K562 (cell line): ENCODE measurements around the gene SH3BP5L. TPM values are rescaled to one million over a fixed set of nuclear protein-coding genes. Genes with fewer than 3 reads are reported as not detected.

Source experiments
- ETV6 ChIP-seq, 3 experiments: fragments of 150-350 bp in 1 of 3; sonication (generic) in 1 of 3; formaldehyde crosslinking in 1 of 3; IDR thresholded peaks; 2 replicates each; pipeline versions ENCODE4 v1.6.1 to v1.8.0; 2014 to 2022; ENCODE audit warnings: borderline replicate concordance in 2 of 3, low read depth in 2 of 3, antibody characterized with exemption in 1 of 3, low read length in 1 of 3, mild to moderate bottlenecking in 1 of 3, missing genetic modification reagents in 1 of 3
- FOSL1 ChIP-seq: fragments of 200-800 bp; sonication (Bioruptor generic); conservative IDR thresholded peaks from 2 replicates; pipeline ENCODE4 v1.6.1; 2016; ENCODE audit warnings: missing genetic modification characterization, missing compliant biosample characterization
- MCM3 ChIP-seq: fragments of 450-650 bp; IDR thresholded peaks from 2 replicates; pipeline ENCODE4 v1.6.1; 2016
- RAD21 ChIP-seq, 2 experiments: fragments of 250-450 bp in 1 of 2; fragments of 450-650 bp in 1 of 2; sonication (Bioruptor Pico) in 1 of 2; formaldehyde crosslinking in 1 of 2; IDR thresholded peaks in 1 of 2; conservative IDR thresholded peaks in 1 of 2; 2 replicates each; pipeline versions ENCODE4 v1.4.0 to v1.8.0; 2020 to 2022; ENCODE audit warnings: mild to moderate bottlenecking in 2 of 2, moderate library complexity in 1 of 2
- RCOR1 ChIP-seq, 2 experiments: IDR thresholded peaks; 2 replicates each; pipeline ENCODE4 v1.6.1; 2012; ENCODE audit warnings: low read depth in 2 of 2, low read length in 2 of 2, borderline replicate concordance in 1 of 2, improper control_type of control experiment in 1 of 2
- RFX5 ChIP-seq: IDR thresholded peaks from 2 replicates; pipeline ENCODE4 v1.6.1; 2011; ENCODE audit warnings: low read depth, mild to moderate bottlenecking, improper control_type of control experiment, low read length
- SLC30A9 ChIP-seq: fragments of 250-450 bp; sonication (Bioruptor Pico); IDR thresholded peaks from 2 replicates; pipeline ENCODE4 v1.8.0; 2022; ENCODE audit warnings: mild to moderate bottlenecking, moderate library complexity
- SMAD2 ChIP-seq: fragments of 150-350 bp; IDR thresholded peaks from 2 replicates; pipeline ENCODE4 v1.6.1; 2014; ENCODE audit warnings: low read depth, mild to moderate bottlenecking, low read length
- STAT5B ChIP-seq: fragments of 250-450 bp; sonication (Bioruptor Pico); IDR thresholded peaks from 2 replicates; pipeline ENCODE4 v1.8.0; 2021; ENCODE audit warnings: mild to moderate bottlenecking, inconsistent platforms
- XRCC3 ChIP-seq: fragments of 450-650 bp; IDR thresholded peaks from 2 replicates; pipeline ENCODE4 v1.6.1; 2017; ENCODE audit warnings: mild to moderate bottlenecking, moderate library complexity
- XRCC4 ChIP-seq: IDR thresholded peaks from one replicate; pipeline ENCODE4 v1.6.1; 2011; ENCODE audit not compliant: insufficient read depth, insufficient read length; ENCODE audit errors: extremely low read depth
- polyA plus RNA-seq, 8 experiments: library from polyadenylated mRNA; depleted of rRNA in 4 of 8; stranded (reverse) in 5 of 8; unstranded in 3 of 8; fragments of >200 nt; fragmentation: Nextera tagmentation in 2 of 8; fragmentation: Illumina TruSeq in 1 of 8; extraction: Ambion mirVana in 2 of 8; extraction: Trizol in 1 of 8; gene quantifications; 2 replicates each; pipeline versions ENCODE4 v1.2.1 to v1.2.3, GENCODE V29; 2011 to 2014; ENCODE audit warnings: inconsistent platforms in 1 of 8, missing spikeins in 1 of 8
- total RNA-seq, 7 experiments: library from RNA; depleted of rRNA in 6 of 7; stranded (reverse); fragments of >200 nt in 6 of 7; fragmentation: Illumina TruSeq in 2 of 7; extraction: Trizol in 2 of 7; gene quantifications; 2 replicates each; pipeline versions ENCODE4 v1.2.1 to v1.2.3, GENCODE V29; 2011 to 2021; ENCODE audit warnings: low replicate concordance in 1 of 7
- TF ChIP-seq, protein P1 (sequence below): sonication (generic); formaldehyde crosslinking; IDR thresholded peaks from 2 replicates; pipeline ENCODE4 v1.8.0; 2022; ENCODE audit warnings: mild to moderate bottlenecking, missing genetic modification reagents
- TF ChIP-seq, protein P2 (sequence below): sonication (generic); formaldehyde crosslinking; IDR thresholded peaks from 2 replicates; pipeline ENCODE4 v1.9.0; 2022; ENCODE audit warnings: mild to moderate bottlenecking, missing genetic modification reagents
- TF ChIP-seq, protein P3 (sequence below): fragments of 200-800 bp; sonication (Bioruptor generic); IDR thresholded peaks from 2 replicates; pipeline ENCODE4 v1.6.1; 2017; ENCODE audit warnings: missing genetic modification characterization, missing compliant biosample characterization
- TF ChIP-seq, protein P4 (sequence below): sonication (generic); formaldehyde crosslinking; IDR thresholded peaks from 2 replicates; pipeline ENCODE4 v1.8.0; 2022; ENCODE audit warnings: missing genetic modification reagents, mild to moderate bottlenecking, borderline replicate concordance
- TF ChIP-seq, protein P5 (sequence below): fragments of 250-450 bp; sonication (Bioruptor Pico); IDR thresholded peaks from 2 replicates; pipeline ENCODE4 v1.4.0; 2020; ENCODE audit warnings: mild to moderate bottlenecking
- TF ChIP-seq, protein P6 (sequence below): sonication (generic); formaldehyde crosslinking; IDR thresholded peaks from 2 replicates; pipeline ENCODE4 v1.8.0; 2022; ENCODE audit warnings: mild to moderate bottlenecking, missing genetic modification reagents

Gene SH3BP5L
- total and polyA plus RNA-seq, 9 of the 15 experiments (the other 6 are each of a cell fraction or from before 2014, with no cell fraction given), result 1.9 to 26.5 (median 15.8) TPM

DNA sequence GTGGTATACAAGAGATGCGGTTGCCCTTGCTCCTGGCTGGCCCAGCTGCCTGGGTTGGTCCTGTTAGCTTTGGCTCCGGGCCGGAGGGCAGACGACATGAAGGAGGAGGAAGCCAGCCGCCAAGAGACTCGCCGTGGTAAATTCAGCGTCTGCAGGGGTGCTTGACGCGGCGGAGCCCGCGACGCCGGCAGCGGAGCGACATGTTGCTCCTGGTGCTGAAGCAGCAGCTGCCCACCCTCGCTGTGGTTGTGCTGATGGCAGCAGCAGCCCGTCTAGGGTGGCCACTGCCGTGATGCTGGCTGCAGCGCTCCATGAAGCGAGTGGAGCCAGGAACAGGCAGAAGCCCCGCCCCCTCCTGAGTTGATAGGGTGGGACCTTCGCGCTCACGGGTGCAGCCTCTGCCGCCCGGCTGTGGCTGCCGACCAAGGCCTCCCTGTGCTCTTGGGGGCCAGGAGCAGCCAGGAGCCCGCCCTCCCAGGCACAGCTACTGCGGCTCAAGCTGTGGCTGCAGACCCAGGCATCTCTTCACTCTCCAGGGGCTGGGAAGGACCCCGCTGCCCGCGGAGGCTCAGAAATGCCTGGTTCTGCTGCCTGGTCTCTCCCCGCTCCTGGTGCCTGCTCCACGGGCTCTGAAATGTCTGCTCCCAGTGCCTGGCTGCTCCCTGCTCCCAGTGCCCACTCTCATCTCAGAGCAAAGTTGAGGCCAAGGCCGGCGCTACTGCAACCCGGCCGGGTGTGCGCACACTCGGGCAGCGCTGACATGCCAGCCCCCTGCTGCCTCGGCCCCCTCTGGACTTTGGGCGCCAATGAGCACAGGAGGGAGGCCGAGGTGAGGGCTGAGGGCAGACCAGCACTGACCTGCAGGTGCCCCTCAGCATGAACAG, 37.5 kb upstream of the SH3BP5L start (continued):
- TF ChIP-seq, protein P1, sequence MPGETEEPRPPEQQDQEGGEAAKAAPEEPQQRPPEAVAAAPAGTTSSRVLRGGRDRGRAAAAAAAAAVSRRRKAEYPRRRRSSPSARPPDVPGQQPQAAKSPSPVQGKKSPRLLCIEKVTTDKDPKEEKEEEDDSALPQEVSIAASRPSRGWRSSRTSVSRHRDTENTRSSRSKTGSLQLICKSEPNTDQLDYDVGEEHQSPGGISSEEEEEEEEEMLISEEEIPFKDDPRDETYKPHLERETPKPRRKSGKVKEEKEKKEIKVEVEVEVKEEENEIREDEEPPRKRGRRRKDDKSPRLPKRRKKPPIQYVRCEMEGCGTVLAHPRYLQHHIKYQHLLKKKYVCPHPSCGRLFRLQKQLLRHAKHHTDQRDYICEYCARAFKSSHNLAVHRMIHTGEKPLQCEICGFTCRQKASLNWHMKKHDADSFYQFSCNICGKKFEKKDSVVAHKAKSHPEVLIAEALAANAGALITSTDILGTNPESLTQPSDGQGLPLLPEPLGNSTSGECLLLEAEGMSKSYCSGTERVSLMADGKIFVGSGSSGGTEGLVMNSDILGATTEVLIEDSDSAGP, result no peak; the same call in 1 of the 2 replicates
- TF ChIP-seq, protein P2, sequence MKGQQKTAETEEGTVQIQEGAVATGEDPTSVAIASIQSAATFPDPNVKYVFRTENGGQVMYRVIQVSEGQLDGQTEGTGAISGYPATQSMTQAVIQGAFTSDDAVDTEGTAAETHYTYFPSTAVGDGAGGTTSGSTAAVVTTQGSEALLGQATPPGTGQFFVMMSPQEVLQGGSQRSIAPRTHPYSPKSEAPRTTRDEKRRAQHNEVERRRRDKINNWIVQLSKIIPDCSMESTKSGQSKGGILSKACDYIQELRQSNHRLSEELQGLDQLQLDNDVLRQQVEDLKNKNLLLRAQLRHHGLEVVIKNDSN (CRISPR knock-in tag), result no peak
- TF ChIP-seq RAD21 (CRISPR knock-in tag; conservative IDR thresholded peaks at IDR 0.05 in 1 of 2, IDR thresholded peaks at IDR 0.05 in 1 of 2), result no peak
- no peak for TF ChIP-seq FOSL1
- TF ChIP-seq, protein P3, sequence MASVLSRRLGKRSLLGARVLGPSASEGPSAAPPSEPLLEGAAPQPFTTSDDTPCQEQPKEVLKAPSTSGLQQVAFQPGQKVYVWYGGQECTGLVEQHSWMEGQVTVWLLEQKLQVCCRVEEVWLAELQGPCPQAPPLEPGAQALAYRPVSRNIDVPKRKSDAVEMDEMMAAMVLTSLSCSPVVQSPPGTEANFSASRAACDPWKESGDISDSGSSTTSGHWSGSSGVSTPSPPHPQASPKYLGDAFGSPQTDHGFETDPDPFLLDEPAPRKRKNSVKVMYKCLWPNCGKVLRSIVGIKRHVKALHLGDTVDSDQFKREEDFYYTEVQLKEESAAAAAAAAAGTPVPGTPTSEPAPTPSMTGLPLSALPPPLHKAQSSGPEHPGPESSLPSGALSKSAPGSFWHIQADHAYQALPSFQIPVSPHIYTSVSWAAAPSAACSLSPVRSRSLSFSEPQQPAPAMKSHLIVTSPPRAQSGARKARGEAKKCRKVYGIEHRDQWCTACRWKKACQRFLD (CRISPR knock-in tag), result no peak
- TF ChIP-seq ETV6 (IDR thresholded peaks at IDR 0.05; ENCODE audit: borderline replicate concordance in 1 of 2, low read depth in 2 of 2, low read length in 1 of 2), result no peak
- TF ChIP-seq ETV6 (CRISPR knock-in tag; IDR thresholded peaks at IDR 0.05; ENCODE audit: borderline replicate concordance), result no peak
- TF ChIP-seq, protein P4, sequence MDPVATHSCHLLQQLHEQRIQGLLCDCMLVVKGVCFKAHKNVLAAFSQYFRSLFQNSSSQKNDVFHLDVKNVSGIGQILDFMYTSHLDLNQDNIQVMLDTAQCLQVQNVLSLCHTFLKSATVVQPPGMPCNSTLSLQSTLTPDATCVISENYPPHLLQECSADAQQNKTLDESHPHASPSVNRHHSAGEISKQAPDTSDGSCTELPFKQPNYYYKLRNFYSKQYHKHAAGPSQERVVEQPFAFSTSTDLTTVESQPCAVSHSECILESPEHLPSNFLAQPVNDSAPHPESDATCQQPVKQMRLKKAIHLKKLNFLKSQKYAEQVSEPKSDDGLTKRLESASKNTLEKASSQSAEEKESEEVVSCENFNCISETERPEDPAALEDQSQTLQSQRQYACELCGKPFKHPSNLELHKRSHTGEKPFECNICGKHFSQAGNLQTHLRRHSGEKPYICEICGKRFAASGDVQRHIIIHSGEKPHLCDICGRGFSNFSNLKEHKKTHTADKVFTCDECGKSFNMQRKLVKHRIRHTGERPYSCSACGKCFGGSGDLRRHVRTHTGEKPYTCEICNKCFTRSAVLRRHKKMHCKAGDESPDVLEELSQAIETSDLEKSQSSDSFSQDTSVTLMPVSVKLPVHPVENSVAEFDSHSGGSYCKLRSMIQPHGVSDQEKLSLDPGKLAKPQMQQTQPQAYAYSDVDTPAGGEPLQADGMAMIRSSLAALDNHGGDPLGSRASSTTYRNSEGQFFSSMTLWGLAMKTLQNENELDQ (CRISPR knock-in tag), result no peak
- no peak for TF ChIP-seq XRCC3
- TF ChIP-seq RFX5, result no peak
- TF ChIP-seq SMAD2, result no peak
- no peak for TF ChIP-seq RCOR1 (IDR thresholded peaks at IDR 0.05; ENCODE audit: borderline replicate concordance in 1 of 2, low read depth in 2 of 2, low read length in 2 of 2)
- TF ChIP-seq XRCC4, result no peak
- no peak for TF ChIP-seq STAT5B (CRISPR knock-in tag)
- TF ChIP-seq SLC30A9 (CRISPR knock-in tag), result no peak
- TF ChIP-seq, protein P5, sequence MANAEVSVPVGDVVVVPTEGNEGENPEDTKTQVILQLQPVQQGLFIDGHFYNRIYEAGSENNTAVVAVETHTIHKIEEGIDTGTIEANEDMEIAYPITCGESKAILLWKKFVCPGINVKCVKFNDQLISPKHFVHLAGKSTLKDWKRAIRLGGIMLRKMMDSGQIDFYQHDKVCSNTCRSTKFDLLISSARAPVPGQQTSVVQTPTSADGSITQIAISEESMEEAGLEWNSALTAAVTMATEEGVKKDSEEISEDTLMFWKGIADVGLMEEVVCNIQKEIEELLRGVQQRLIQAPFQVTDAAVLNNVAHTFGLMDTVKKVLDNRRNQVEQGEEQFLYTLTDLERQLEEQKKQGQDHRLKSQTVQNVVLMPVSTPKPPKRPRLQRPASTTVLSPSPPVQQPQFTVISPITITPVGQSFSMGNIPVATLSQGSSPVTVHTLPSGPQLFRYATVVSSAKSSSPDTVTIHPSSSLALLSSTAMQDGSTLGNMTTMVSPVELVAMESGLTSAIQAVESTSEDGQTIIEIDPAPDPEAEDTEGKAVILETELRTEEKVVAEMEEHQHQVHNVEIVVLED, result no peak
- no peak for TF ChIP-seq MCM3
- TF ChIP-seq, protein P6, sequence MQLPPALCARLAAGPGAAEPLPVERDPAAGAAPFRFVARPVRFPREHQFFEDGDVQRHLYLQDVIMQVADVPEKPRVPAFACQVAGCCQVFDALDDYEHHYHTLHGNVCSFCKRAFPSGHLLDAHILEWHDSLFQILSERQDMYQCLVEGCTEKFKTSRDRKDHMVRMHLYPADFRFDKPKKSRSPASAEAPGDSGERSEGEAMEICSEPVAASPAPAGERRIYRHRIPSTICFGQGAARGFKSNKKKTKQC, result 0 out of 2 replicates have a peak, but pooled peaks have one; percentile 50
